Cerebellar cortex (tissue), 1 donor: ENCODE data around the gene IRAK1.
"Not testable (repeated sequence)": the region's sequence is repeated elsewhere in the genome, so short reads cannot be mapped to it uniquely, and the experiment has no call there.

Experiments
- DNase-seq: peaks from one replicate; pipeline ENCODE4 v3.0.0-alpha.2; 2015; ENCODE audit warnings: low spot score

The IRAK1 gene

GRCh38 chrX:153995504-153995903 is 24.2 kb downstream of the IRAK1 start:
- no peak for DNase-seq

- DNase-seq, result not testable (repeated sequence)
Measured at GRCh38 chrX:153994398-153994797, 25.3 kb downstream of the IRAK1 start.

- DNase-seq, result no peak
Measured at GRCh38 chrX:153993978-153994377, 25.7 kb downstream of the IRAK1 start.

- no peak for DNase-seq
Measured at GRCh38 chrX:153993079-153993478, 26.6 kb downstream of the IRAK1 start.

GRCh38 chrX:153992180-153992579 is 27.5 kb downstream of the IRAK1 start:
- no peak for DNase-seq

- DNase-seq, result no peak
Measured at GRCh38 chrX:153991013-153991580, 28.6 kb downstream of the IRAK1 start.

GRCh38 chrX:153989973-153990655 is 29.6 kb downstream of the IRAK1 start:
- DNase-seq, result no peak

- DNase-seq, result no peak
Measured at GRCh38 chrX:153988493-153988892, 31.2 kb downstream of the IRAK1 start.

- peak; percentile 73 for DNase-seq
Measured at GRCh38 chrX:153984351-153985178, 35.1 kb downstream of the IRAK1 start.

- DNase-seq, result no peak
Measured at GRCh38 chrX:153983321-153983801, 36.3 kb downstream of the IRAK1 start.

- no peak for DNase-seq
Measured at GRCh38 chrX:153981771-153982533, 37.8 kb downstream of the IRAK1 start.

- DNase-seq, result no peak
Measured at GRCh38 chrX:153981231-153981630, 38.5 kb downstream of the IRAK1 start.

- not testable (repeated sequence) for DNase-seq
Measured at GRCh38 chrX:153980394-153980793, 39.3 kb downstream of the IRAK1 start.

- DNase-seq, result no peak
Measured at GRCh38 chrX:153974726-153975286, 44.9 kb downstream of the IRAK1 start.

GRCh38 chrX:153974003-153974725 is 45.5 kb downstream of the IRAK1 start:
- DNase-seq, result no peak

GRCh38 chrX:153973127-153974002 is 46.3 kb downstream of the IRAK1 start:
- DNase-seq, result no peak

- DNase-seq, result peak; percentile 82
Measured at GRCh38 chrX:153972368-153973126, 47.2 kb downstream of the IRAK1 start, which contains the start of gene TMEM187. TSS of gene TMEM187 (plus strand) at chrX:153972754. CDS start at chrX:153982063, 9,309 bp downstream.

- peak; percentile 86 for DNase-seq
Measured at GRCh38 chrX:153971450-153972367, 48.0 kb downstream of the IRAK1 start, which contains the start of gene HCFC1. TSS of gene HCFC1 (minus strand) at chrX:153971818. CDS start at chrX:153970840, 978 bp downstream.
